Mesenchymal stem cell (in vitro differentiated cells and primary cell): ENCODE data around the gene TARS3.

Experiments used
- DNase-seq: peaks from one replicate; pipeline ENCODE4 v3.0.0-alpha.2; 2013
- H2AFZ ChIP-seq: one replicate; pipeline ENCODE4 v1.6.1; 2013; ENCODE audit warnings: low read depth, mild to moderate bottlenecking, control low read depth, inconsistent platforms, low read length, moderate library complexity
- H2AK5ac ChIP-seq: 2 replicates; pipeline ENCODE4 v1.6.1; 2013; ENCODE audit warnings: low read length, moderate library complexity, mild to moderate bottlenecking, inconsistent platforms; ENCODE audit not compliant: severe bottlenecking
- H2BK120ac ChIP-seq: one replicate; pipeline ENCODE4 v1.6.1; 2013; ENCODE audit warnings: low read depth, mild to moderate bottlenecking, inconsistent platforms, low read length, moderate library complexity
- H2BK12ac ChIP-seq, 2 experiments: one replicate each; pipeline ENCODE4 v1.6.1; 2013; ENCODE audit warnings: inconsistent platforms in 2 of 2, low read length in 2 of 2, mild to moderate bottlenecking in 2 of 2, moderate library complexity in 2 of 2, control low read depth in 1 of 2
- H2BK15ac ChIP-seq: one replicate; pipeline ENCODE4 v1.6.1; 2013; ENCODE audit warnings: mild to moderate bottlenecking, low read depth, inconsistent platforms; ENCODE audit not compliant: poor library complexity, severe bottlenecking
- H2BK5ac ChIP-seq: 2 replicates; pipeline ENCODE4 v1.6.1; 2013; ENCODE audit warnings: low read depth, mild to moderate bottlenecking, low read length, control low read depth, inconsistent platforms; ENCODE audit not compliant: poor library complexity, severe bottlenecking
- H3K14ac ChIP-seq, 2 experiments: one replicate each; pipeline ENCODE4 v1.6.1; 2013; ENCODE audit warnings: inconsistent platforms in 2 of 2, low read length in 2 of 2, control low read depth in 1 of 2, mild to moderate bottlenecking in 1 of 2, moderate library complexity in 1 of 2
- H3K18ac ChIP-seq, 2 experiments: one replicate each; pipeline ENCODE4 v1.6.1; 2013; ENCODE audit warnings: inconsistent platforms in 2 of 2, low read length in 2 of 2, control low read depth in 1 of 2, low read depth in 1 of 2, mild to moderate bottlenecking in 1 of 2
- H3K23ac ChIP-seq, 2 experiments: one replicate each; pipeline ENCODE4 v1.6.1; 2013; ENCODE audit warnings: inconsistent platforms in 2 of 2, low read length in 2 of 2, mild to moderate bottlenecking in 2 of 2, moderate library complexity in 2 of 2, control low read depth in 1 of 2
- H3K27ac ChIP-seq: 2 replicates; pipeline ENCODE4 v1.5.1; 2013; ENCODE audit warnings: mild to moderate bottlenecking, moderate library complexity, low read length, control low read depth, inconsistent platforms; ENCODE audit not compliant: poor library complexity, severe bottlenecking
- H3K27me3 ChIP-seq, 2 experiments: 2 replicates each; pipeline versions ENCODE4 v1.6.1 to v1.7.0; 2013; ENCODE audit warnings: low read length in 2 of 2, mild to moderate bottlenecking in 2 of 2, moderate library complexity in 2 of 2, control low read depth in 1 of 2, inconsistent platforms in 1 of 2; ENCODE audit not compliant: control insufficient read depth in 1 of 2, insufficient read depth in 1 of 2
- H3K36me3 ChIP-seq, 2 experiments: 2 replicates each; pipeline versions ENCODE4 v1.6.1 to v1.7.0; 2013; ENCODE audit warnings: low read length in 2 of 2, control low read depth in 1 of 2, inconsistent platforms in 1 of 2, low read depth in 1 of 2, mild to moderate bottlenecking in 1 of 2; ENCODE audit not compliant: insufficient read depth in 2 of 2, control insufficient read depth in 1 of 2
- H3K4ac ChIP-seq, 2 experiments: one replicate each; pipeline ENCODE4 v1.6.1; 2013; ENCODE audit warnings: inconsistent platforms in 2 of 2, low read length in 2 of 2, mild to moderate bottlenecking in 2 of 2, moderate library complexity in 2 of 2, control low read depth in 1 of 2, low read depth in 1 of 2
- H3K4me1 ChIP-seq: 2 replicates; pipeline ENCODE4 v1.6.1; 2013; ENCODE audit warnings: low read depth, low read length, control low read depth; ENCODE audit not compliant: control insufficient read depth, insufficient read depth
- H3K4me2 ChIP-seq: 2 replicates; pipeline ENCODE4 v1.6.1; 2013; ENCODE audit warnings: low read length, mild to moderate bottlenecking, inconsistent platforms; ENCODE audit not compliant: poor library complexity, severe bottlenecking
- H3K4me3 ChIP-seq, 2 experiments: 2 replicates each; pipeline versions ENCODE4 v1.5.1 to v1.7.0; 2013; ENCODE audit warnings: low read length in 2 of 2, mild to moderate bottlenecking in 2 of 2, control low read depth in 1 of 2, low read depth in 1 of 2; ENCODE audit not compliant: insufficient read depth in 1 of 2
- H3K79me1 ChIP-seq: replicated peaks from 2 replicates; pipeline ENCODE4 v1.6.1; 2013; ENCODE audit warnings: mild to moderate bottlenecking, control low read depth, low read length, inconsistent platforms; ENCODE audit not compliant: poor library complexity, severe bottlenecking
- H3K9ac ChIP-seq: 2 replicates; pipeline ENCODE4 v1.7.0; 2013; ENCODE audit warnings: mild to moderate bottlenecking, low read length, moderate library complexity
- H3K9me3 ChIP-seq: 2 replicates; pipeline ENCODE4 v1.7.0; 2013; ENCODE audit warnings: mild to moderate bottlenecking, low read length; ENCODE audit not compliant: control insufficient read depth
- H4K8ac ChIP-seq: one replicate; pipeline ENCODE4 v1.6.1; 2013; ENCODE audit warnings: inconsistent platforms, mild to moderate bottlenecking, low read length, moderate library complexity
- H4K91ac ChIP-seq: one replicate; pipeline ENCODE4 v1.6.1; 2013; ENCODE audit warnings: mild to moderate bottlenecking, low read length, inconsistent platforms
- WGBS: methylation state at CpG from one replicate; pipeline ENCODE4 v1.1.7; 2013; ENCODE audit warnings: mixed read lengths; 5-methylcytosine and 5-hydroxymethylcytosine counted together

Gene TARS3

DNA sequence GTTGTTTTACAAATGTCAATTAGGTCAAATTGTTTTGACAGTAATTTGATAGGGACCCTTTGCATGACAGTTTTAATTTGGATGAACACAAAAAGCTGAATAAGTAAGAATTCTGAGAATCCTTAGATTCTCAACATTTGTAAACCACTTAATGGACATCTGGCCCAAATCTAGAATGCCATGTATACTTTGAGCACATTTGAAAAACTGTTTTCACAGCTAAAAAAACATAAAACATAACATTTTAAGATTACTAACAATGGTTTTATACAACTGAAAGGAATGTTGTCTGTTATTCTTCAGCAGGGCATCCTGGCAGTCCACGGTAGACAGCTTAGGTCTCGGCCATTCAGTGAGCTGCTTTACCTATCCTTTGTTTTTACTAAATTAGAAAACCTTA lies 37.6 kb downstream of the TARS3 start:
- Histone ChIP-seq H2BK12ac (no peak overlapping the region), H3K27me3 (no peaks in the 10 kb centered on the region), H2AK5ac (no peak overlapping the region), H3K27ac (no peak overlapping the region), H4K91ac (no peak overlapping the region), H3K4me1 (peaks cover 2% of the 10 kb centered on the region), H3K4ac (no peak overlapping the region), H2BK120ac (no peak overlapping the region), H4K8ac (no peak overlapping the region), H3K18ac (no peak overlapping the region), H3K9ac (no peak overlapping the region), H3K36me3 (peaks cover 3 to 52% of the 10 kb centered on the region in 2 experiments), H3K9me3 (no peaks in the 10 kb centered on the region), H3K79me1 (peaks cover 5% of the 10 kb centered on the region), H3K4me2 (no peak overlapping the region), H2BK5ac (no peak overlapping the region), H3K23ac (no peak overlapping the region), H2AFZ (no peak overlapping the region), H3K4me3 (no peak overlapping the region), H3K14ac (no peak overlapping the region), H2BK15ac (no peak overlapping the region)
- no peak for DNase-seq
- 100% methylated on average over 2 of the region's 2 CpGs for WGBS

DNA sequence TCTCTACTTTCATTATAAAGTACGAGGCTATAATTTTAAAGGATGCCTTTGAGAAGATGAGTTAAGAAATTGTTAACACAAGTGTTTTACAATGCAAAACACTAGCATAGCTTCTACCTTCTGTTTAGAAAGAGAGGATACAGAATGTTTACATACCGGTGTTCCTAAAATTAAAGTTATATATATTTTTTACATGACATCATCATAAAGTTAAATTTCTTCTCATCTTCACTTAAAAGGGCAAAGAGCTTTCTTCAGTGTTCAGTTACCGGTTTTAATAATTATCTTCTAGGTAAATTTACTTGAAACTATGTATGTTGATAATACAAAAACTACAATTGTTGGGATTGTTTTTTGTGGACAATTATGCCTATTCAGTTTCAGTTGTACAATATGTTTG lies 39.4 kb downstream of the TARS3 start:
- Histone ChIP-seq H2BK15ac (no peak overlapping the region), H2BK5ac (no peak overlapping the region), H3K14ac (no peak overlapping the region), H3K4me3 (no peak overlapping the region), H3K9me3 (no peaks in the 10 kb centered on the region), H2AK5ac (no peak overlapping the region), H3K27ac (no peak overlapping the region), H4K91ac (no peak overlapping the region), H3K4me1 (peaks cover under 1% of the 10 kb centered on the region), H3K4me2 (no peak overlapping the region), H3K9ac (no peak overlapping the region), H4K8ac (no peak overlapping the region), H3K36me3 (peaks cover 4 to 63% of the 10 kb centered on the region in 2 experiments), H3K23ac (no peak overlapping the region), H3K27me3 (no peaks in the 10 kb centered on the region), H3K18ac (no peak overlapping the region), H2BK12ac (no peak overlapping the region), H3K4ac (no peak overlapping the region), H2AFZ (no peak overlapping the region), H3K79me1 (peaks cover 3% of the 10 kb centered on the region), H2BK120ac (no peak overlapping the region)
- DNase-seq = no peak
- WGBS = no CpG with 5 or more reads among the region's 3 CpGs

DNA sequence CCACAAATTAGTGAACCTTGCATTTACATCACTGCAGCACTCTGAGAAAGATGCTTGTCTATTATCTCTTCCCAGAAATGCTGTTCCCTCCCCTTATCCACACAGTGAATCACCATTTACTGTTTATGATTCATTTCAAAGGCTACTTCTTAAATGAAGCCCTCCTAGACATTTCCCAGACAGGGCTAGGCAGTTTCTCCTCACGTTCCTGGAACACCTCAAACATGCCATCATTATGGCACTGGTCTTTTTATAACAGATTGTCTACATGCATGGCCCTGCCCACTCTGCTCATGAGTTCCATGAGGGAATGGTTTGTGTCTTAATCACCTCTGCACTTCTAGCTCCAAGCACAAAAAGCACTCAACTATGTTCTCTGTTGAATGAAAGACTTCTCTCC lies 39.9 kb downstream of the TARS3 start:
- H2AK5ac ChIP-seq = no peak overlapping the region
- no peak overlapping the region for H2BK12ac ChIP-seq
- peaks cover 3% of the 10 kb centered on the region for H3K79me1 ChIP-seq
- peak; percentile 92 for DNase-seq
- H3K23ac ChIP-seq = no peak overlapping the region
- peaks cover 7 to 62% of the 10 kb centered on the region in 2 experiments for H3K36me3 ChIP-seq
- no peak overlapping the region for H4K91ac ChIP-seq
- H2BK15ac ChIP-seq = no peak overlapping the region
- no peak overlapping the region for H2BK120ac ChIP-seq
- H3K4ac ChIP-seq = no peak overlapping the region
- H2BK5ac ChIP-seq = no peak overlapping the region
- WGBS = 4% methylated on average over 1 of the region's 1 CpG
- no peak overlapping the region for H2AFZ ChIP-seq
- no peaks in the 10 kb centered on the region for H3K4me1 ChIP-seq
- H4K8ac ChIP-seq = no peak overlapping the region
- H3K14ac ChIP-seq = no peak overlapping the region
- H3K9ac ChIP-seq = no peak overlapping the region
- H3K18ac ChIP-seq = no peak overlapping the region
- H3K27me3 ChIP-seq = no peaks in the 10 kb centered on the region
- no peaks in the 10 kb centered on the region for H3K9me3 ChIP-seq
- H3K4me2 ChIP-seq = no peak overlapping the region
- no peak overlapping the region for H3K27ac ChIP-seq
- H3K4me3 ChIP-seq = no peak overlapping the region

DNA sequence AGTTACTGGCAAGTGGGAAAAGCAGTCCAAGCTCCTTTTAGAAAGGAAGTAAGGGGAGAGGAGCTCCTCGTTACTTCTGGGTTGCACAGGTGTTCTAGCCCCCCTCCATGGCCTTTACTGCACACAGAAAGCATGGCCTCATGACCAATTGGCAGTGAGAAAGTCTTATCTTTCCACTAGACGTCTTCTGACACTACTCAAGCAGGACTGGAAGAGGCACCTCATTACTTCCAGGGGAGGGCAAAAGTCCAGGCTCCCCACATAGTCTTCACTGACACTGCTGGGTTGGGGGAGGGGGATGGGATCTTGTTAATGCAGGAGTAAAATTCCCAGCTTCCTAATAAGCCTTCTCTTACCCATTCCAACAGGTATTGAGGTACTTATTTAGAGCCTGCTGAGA lies 44.5 kb downstream of the TARS3 start:
- Histone ChIP-seq H3K4me2 (no peak overlapping the region), H3K9me3 (no peaks in the 10 kb centered on the region)

More for the DNA sequence above, 44.5 kb downstream of the TARS3 start:
- Histone ChIP-seq H3K36me3 (peaks cover 7 to 44% of the 10 kb centered on the region in 2 experiments), H3K27ac (no peak overlapping the region), H3K23ac (no peak overlapping the region), H3K4ac (no peak overlapping the region), H2BK12ac (no peak overlapping the region), H3K4me3 (no peak overlapping the region), H2BK120ac (no peak overlapping the region), H3K27me3 (no peaks in the 10 kb centered on the region), H4K8ac (no peak overlapping the region), H3K14ac (no peak overlapping the region), H2AK5ac (no peak overlapping the region), H2BK5ac (no peak overlapping the region), H2BK15ac (no peak overlapping the region), H3K79me1 (no peaks in the 10 kb centered on the region), H3K4me1 (peaks cover 6% of the 10 kb centered on the region), H3K18ac (no peak overlapping the region), H3K9ac (no peak overlapping the region), H4K91ac (no peak overlapping the region), H2AFZ (no peak overlapping the region)
- WGBS = 75% methylated on average over 1 of the region's 2 CpGs
- no peak for DNase-seq
